SKM-1 treated with dmso at 0.1 percent for 144 hours (cell line): Measurements from ENCODE around the gene KIF19.
A peak's percentile ranks its signal among the peaks of the same experiment; 100 is the strongest.
"Not testable (repeated sequence)": the region's sequence is repeated elsewhere in the genome, so short reads cannot be mapped to it uniquely, and the experiment has no call there.

Experiments
- DNase-seq: peaks from one replicate; lab custom pipeline; 2025; ENCODE audit not compliant: unreplicated experiment; lab: John Stamatoyannopoulos, UW

The KIF19 gene

DNA sequence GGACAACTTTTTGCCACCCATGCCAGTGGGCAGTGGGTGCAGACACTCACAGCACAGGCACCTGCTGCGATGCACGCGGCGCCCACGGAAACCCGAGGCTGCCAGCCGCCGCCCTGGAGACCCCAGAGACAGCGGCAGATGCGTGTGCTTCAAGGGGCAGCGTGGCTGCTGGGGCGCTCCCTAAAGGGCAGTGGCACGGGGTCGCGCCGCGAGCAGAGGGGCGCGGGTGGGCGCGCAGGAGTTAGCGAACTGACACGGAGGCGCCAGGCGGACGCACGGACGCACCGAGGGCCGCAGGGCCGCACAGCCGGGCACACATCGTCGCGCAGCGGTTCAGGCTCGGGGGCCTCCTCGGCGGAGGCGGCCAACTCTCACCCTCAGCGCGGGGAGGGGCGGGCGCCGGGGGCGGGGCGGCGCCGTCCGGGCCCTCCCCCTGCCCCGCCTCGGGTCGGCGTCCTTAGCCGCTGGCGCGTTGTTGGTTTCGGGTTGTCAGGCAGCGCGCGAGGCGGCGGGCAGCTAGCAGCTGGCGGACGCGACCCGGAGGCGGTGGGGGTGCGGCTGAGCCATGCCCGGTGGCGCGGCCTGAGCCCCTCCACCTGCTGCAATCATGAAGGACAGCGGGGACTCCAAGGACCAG lies at the start of gene KIF19:
KIF19 (plus strand) TSS at position 484 of the 637 bp plus-strand sequence; CDS start at position 608, 124 bp downstream.
- no peak for DNase-seq

DNA sequence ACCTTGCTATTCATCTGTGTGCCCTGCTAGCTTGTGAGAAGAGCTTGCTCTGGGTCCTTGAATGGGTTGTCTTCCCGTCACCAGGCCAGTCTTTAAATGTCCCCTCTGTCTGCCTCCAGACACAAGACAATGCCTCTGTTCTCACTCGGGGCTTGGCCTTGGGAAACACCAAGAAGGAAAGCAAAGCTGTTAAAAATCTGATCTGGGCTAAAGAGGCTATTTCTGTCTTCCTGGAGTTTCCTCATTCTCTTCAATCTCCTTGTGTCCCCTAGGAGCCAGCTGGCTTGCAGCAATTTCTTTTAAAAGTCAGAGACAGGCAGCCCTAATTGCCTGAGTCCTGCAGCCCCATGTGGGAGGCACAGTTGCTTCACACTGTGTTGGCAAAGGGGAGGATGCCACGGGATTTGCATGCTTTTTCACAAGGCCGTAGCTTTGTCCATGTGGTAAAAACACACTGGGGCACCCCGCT lies 49.5 kb upstream of the KIF19 start:
- peak; percentile 24 for DNase-seq

DNA sequence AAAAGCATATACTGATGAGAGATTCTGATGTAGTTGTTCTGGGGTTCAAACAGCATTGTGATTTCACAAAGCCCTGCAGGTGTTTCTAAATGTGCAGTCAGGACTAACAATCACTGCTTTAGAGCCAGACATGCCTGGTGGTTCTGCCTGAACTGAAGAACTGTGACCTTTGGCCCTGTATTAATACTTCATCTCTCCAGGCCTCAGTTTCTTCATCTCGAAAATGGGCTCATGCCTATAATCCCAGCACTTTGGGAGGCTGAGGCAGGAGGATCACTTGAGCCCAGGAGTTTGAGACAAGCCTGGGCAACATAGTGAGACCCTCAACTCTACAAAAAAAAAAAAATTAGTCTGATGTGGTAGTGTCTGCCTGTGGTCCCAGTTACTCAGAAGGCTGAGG lies 48.1 kb upstream of the KIF19 start:
- no peak for DNase-seq

GRCh38 chr17:74279617-74280016 lies 46.4 kb upstream of the KIF19 start:
- DNase-seq, result not testable (repeated sequence)

DNA sequence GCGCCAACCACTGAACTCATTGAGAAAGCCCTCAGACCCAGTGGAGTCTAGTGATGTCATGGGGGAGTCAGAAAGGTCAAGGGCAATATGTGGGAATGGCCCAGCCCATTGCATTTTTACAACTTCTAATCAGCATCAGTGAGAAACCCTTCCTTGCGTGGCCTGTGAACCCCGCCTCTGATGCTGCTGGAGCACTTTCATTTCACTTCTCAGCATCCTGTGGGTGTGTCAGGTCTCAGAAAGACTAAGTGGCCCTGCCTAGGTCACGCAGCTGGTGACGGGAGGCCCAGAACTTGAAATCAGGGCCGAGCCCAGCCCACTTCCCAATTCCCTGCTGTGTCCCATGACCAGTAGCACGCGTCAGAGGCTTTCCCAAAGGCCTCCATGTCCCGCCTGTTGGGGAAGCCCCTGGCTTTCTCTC lies 45.9 kb upstream of the KIF19 start:
- DNase-seq, result no peak

DNA sequence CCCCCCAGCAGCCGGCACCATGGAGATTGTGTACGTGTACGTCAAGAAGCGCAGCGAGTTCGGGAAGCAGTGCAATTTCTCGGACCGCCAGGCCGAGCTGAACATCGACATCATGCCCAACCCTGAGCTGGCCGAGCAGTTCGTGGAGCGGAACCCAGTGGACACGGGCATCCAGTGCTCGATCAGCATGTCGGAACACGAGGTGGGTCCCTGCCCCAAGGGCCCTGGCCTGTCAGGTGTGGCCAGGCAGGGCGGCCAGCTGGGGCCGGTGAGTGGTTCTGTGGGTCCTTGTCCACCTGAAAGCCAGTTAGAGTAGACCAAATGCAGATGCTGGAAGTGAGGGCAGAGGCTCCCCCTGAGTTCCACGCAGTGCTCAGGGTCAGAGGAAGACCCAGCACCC lies 44.2 kb upstream of the KIF19 start:
- DNase-seq, result no peak

DNA sequence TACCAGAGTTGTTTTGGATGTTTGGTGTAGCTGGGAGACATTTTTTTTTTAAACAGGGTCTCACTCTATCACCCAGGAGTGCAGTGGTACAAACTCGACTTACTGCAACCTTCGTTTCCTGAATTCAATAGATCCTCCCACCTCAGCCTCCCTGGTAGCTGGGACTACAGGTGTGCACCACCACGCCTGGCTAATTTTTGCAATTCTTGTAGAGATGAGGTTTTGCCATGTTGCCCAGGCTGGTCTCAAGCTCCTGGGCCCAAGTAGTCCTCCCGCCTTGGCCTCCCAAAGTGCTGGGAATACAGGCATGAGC lies 43.8 kb upstream of the KIF19 start:
- DNase-seq, result not testable (repeated sequence)

- no peak for DNase-seq
Observed at GRCh38 chr17:74282587-74283370, 43.2 kb upstream of the KIF19 start.

DNA sequence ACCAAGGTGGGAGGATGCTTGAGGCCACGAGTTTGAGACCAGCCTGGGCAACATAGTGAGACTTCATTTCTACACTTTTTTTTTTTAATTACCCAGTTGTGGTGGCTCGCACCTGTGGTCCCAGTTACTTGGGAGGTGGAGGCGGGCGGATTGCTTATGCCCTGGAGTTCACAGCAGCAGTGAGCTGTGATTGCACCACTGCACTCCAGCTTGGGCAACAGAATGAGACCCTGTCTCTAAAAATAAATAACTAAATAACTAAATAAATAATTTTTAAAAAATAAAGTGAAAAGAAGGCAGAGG lies 42.7 kb upstream of the KIF19 start:
- no peak for DNase-seq

GRCh38 chr17:74287031-74287602 lies 38.9 kb upstream of the KIF19 start:
- DNase-seq, result no peak

- no peak for DNase-seq
Observed at GRCh38 chr17:74288785-74289184, 37.2 kb upstream of the KIF19 start.

DNA sequence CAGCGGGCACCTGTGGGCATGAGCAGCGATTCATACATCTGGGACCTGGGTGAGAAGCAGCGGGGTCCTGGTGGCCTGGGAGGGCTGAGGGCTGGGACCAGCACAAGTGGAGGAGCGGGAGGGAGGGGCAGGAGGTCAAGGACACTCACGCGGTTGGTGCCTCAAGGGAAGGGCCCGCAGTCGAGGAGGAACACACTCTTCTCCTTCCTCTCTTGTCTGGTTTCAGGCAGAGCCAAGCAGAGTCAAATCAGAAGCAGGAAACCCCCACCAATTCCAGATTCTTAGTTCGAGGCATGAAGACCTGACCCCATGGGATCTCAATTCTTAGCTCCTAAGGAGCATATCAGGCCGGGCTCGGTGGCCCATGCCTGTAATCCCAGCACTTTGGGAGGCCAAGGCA lies 36.3 kb upstream of the KIF19 start:
- no peak for DNase-seq

- DNase-seq, result no peak
Observed at GRCh38 chr17:74290340-74290739, 35.7 kb upstream of the KIF19 start.

DNA sequence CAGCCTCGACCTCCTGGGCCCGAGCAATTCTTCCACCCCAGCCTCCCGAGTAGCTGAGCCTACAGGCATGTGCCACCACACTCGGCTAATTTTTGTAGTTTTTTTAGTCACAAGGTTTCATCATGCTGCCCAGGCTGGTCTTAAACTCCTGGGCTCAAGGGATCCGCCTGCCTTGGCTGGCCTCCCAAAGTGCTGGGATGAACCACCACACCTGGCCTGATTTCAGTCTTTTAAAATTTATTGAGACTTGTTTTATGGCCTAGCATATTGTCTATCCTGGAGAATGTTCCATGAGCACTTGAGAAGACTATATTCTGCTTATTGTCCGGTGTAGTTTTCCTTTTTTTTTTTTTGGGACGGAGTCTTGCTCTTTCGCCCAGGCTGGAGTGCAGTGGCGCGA lies 33.5 kb upstream of the KIF19 start:
- no peak for DNase-seq

GRCh38 chr17:74295625-74296547 lies 30.1 kb upstream of the KIF19 start:
- no peak for DNase-seq

GRCh38 chr17:74296548-74296936 lies 29.5 kb upstream of the KIF19 start:
- DNase-seq, result peak; percentile 35

DNA sequence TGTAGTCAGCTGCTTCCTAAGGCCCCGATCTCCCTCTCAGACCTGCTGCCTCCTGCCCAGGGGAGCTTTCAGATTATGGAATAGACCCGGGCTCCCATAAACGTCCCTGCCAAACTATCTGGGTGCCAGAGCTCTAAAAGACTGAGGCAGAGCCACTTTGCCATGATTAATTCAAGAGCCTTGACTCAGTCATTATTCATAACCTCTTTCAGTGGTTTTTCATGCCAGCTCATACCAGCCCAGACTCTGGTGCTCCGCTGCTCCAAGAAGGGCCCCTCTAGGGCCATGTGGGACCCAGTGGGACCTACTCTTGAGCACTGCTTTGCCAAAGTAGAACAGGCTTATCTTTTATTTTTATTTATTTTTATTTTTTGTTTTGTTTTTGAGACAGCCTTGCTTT lies 28.1 kb upstream of the KIF19 start:
- no peak for DNase-seq

DNA sequence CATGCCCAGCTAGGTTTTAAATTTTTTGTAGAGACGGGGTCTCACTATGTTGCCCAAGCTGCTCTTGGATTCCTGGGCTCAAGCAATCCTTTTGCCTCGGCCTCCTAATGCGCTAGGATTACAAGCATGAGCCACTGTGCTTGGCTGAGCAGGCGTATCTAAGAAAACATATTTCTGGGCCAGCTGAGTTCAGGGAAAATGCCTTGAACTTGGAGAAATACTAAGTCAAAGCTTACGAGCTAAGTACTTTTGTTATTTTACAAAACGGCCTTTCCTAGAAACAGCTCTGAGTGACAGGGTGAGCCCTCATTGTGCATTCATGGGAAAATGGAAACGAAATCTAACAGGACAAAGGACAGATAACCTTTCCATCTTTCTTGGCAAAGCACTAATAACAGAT lies 27.2 kb upstream of the KIF19 start:
- no peak for DNase-seq

GRCh38 chr17:74299226-74300009 lies 26.6 kb upstream of the KIF19 start:
- DNase-seq, result no peak

- DNase-seq, result peak; percentile 19
Observed at GRCh38 chr17:74303305-74303704, 22.7 kb upstream of the KIF19 start.

DNA sequence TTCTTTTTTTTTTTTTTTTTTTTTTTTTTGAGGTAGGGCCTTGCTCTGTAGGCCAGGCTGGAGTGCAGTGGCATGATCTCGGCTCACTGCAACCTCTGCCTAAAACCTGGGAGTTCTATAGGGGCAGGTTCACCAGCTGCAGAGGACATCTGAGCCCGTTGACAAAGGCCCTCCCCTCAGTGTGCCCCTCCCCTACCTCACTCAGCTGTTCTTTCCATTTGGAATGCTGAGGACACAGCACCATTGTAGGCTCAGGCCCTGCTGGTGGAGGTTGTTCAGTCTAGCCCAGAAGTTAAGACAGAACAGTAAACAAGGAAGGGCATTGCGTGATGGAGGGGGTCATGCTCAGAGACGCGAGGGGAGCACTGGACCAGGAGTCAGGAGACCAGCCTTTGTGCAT lies 21.8 kb upstream of the KIF19 start:
- no peak for DNase-seq
